Mesendoderm (in vitro differentiated cells): ENCODE data around the gene CHRNA4.
"Not testable (repeated sequence)": the region's sequence is repeated elsewhere in the genome, so short reads cannot be mapped to it uniquely, and the experiment has no call there.

Experiments used
- DNase-seq: peaks from one replicate; pipeline ENCODE4 v3.0.0; 2013
- H2AK5ac ChIP-seq: 2 replicates; pipeline ENCODE4 v1.6.1; 2013; ENCODE audit warnings: low read length, inconsistent platforms
- H2BK120ac ChIP-seq: 2 replicates; pipeline ENCODE4 v1.6.1; 2013; ENCODE audit warnings: low read depth, mild to moderate bottlenecking, low read length, moderate library complexity, mixed read lengths
- H2BK15ac ChIP-seq: replicated peaks from 2 replicates; pipeline ENCODE4 v1.6.1; 2013; ENCODE audit warnings: low read depth, mild to moderate bottlenecking, moderate library complexity
- H2BK5ac ChIP-seq: 2 replicates; pipeline ENCODE4 v1.6.1; 2013; ENCODE audit warnings: low read length, inconsistent platforms
- H3K18ac ChIP-seq: 2 replicates; pipeline ENCODE4 v1.6.1; 2013; ENCODE audit warnings: mild to moderate bottlenecking, low read length, mixed read lengths
- H3K23ac ChIP-seq: one replicate; pipeline ENCODE4 v1.6.1; 2013; ENCODE audit warnings: low read length
- H3K27ac ChIP-seq: 2 replicates; pipeline ENCODE4 v1.5.1; 2013; ENCODE audit warnings: low read depth, mild to moderate bottlenecking, inconsistent platforms, low read length, moderate library complexity
- H3K27me3 ChIP-seq: 2 replicates; pipeline ENCODE4 v1.6.1; 2013; ENCODE audit warnings: low read length, control low read depth, mild to moderate bottlenecking, inconsistent platforms; ENCODE audit not compliant: insufficient read depth, poor library complexity
- H3K36me3 ChIP-seq: 2 replicates; pipeline ENCODE4 v1.6.1; 2013; ENCODE audit warnings: low read length, inconsistent platforms; ENCODE audit not compliant: control insufficient read depth, insufficient read depth
- H3K4ac ChIP-seq: one replicate; pipeline ENCODE4 v1.6.1; 2013; ENCODE audit warnings: low read depth, mild to moderate bottlenecking, low read length, moderate library complexity
- H3K4me1 ChIP-seq: 2 replicates; pipeline ENCODE4 v1.6.1; 2013; ENCODE audit warnings: low read depth, low read length, inconsistent platforms; ENCODE audit not compliant: control insufficient read depth
- H3K4me2 ChIP-seq: 2 replicates; pipeline ENCODE4 v1.6.1; 2013; ENCODE audit warnings: low read length
- H3K4me3 ChIP-seq: 2 replicates; pipeline ENCODE4 v1.5.1; 2013; ENCODE audit warnings: mild to moderate bottlenecking, low read length
- H3K56ac ChIP-seq: one replicate; pipeline ENCODE4 v1.6.1; 2013; ENCODE audit warnings: low read length
- H3K79me1 ChIP-seq: 2 replicates; pipeline ENCODE4 v1.6.1; 2013; ENCODE audit warnings: low read length, inconsistent platforms
- H3K79me2 ChIP-seq: 2 replicates; pipeline ENCODE4 v1.6.1; 2013; ENCODE audit warnings: mild to moderate bottlenecking, low read length; ENCODE audit not compliant: control insufficient read depth, insufficient read depth
- H3K9ac ChIP-seq: 2 replicates; pipeline ENCODE4 v1.6.1; 2013; ENCODE audit warnings: low read length, inconsistent platforms
- H4K5ac ChIP-seq: one replicate; pipeline ENCODE4 v1.6.1; 2013; ENCODE audit warnings: low read length
- H4K8ac ChIP-seq: one replicate; pipeline ENCODE4 v1.6.1; 2013; ENCODE audit warnings: low read depth, mild to moderate bottlenecking, control low read depth, low read length, moderate library complexity
- WGBS: extraction: QIAGEN DNeasy Blood & Tissue Kit; methylation state at CpG from one replicate; pipeline ENCODE4 v1.1.7; 2013; ENCODE audit warnings: low lambda C conversion rate, missing lambda C conversion rate; ENCODE audit not compliant: insufficient coverage; ENCODE audit errors: extremely low coverage; 5-methylcytosine and 5-hydroxymethylcytosine counted together

The CHRNA4 gene

DNA sequence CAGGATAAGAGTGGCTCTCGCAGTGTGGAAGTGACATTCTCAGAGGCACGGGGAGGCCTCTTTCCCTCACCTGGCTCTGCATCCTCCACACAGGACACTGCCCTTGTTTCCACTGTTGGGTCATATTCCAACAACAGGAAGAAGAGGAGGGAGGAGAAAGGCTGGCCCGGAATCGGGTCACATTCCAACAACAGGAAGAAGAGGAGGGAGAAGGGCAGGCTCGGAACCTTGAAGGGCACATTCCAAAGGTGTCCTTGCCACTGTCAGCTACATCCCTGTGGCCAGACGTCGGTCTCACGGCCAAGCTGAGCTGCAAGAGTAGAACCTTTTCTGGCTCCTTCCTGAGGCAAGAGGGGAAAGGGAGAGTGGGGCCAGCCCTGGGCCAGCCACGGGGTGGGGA, 25.4 kb downstream of the CHRNA4 start:
- Histone ChIP-seq H3K79me1 (no peaks in the 10 kb centered on the region), H3K4me3 (no peak overlapping the region), H2BK5ac (no peak overlapping the region), H2BK120ac (no peak overlapping the region), H3K4ac (no peak overlapping the region), H3K18ac (no peak overlapping the region), H4K8ac (no peak overlapping the region), H3K27ac (no peak overlapping the region), H3K4me2 (no peak overlapping the region), H3K56ac (no peak overlapping the region), H2AK5ac (no peak overlapping the region), H3K27me3 (no peaks in the 10 kb centered on the region), H3K9ac (no peak overlapping the region), H3K23ac (no peak overlapping the region), H3K4me1 (no peaks in the 10 kb centered on the region), H3K79me2 (no peaks in the 10 kb centered on the region), H3K36me3 (no peaks in the 10 kb centered on the region), H2BK15ac (no peak overlapping the region), H4K5ac (no peak overlapping the region)
- no CpG with 5 or more reads among the region's 9 CpGs for WGBS
- DNase-seq: no peak

DNA sequence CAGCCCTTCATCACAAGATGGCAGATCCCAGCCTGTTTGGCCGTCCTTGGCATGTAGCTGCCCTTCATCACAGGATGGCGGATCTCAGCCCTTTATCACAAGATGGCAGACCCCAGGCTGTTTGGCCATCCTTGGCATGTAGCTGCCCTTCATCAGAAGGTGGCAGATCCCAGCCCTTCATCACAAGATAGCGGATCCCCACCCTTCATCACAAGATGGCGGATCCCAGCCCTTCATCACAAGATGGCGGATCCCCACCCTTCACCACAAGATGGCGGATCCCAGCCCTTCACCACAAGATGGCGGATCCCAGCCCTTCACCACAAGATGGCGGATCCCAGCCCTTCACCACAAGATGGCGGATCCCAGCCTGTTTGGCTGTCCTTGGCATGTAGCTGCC, 26.1 kb downstream of the CHRNA4 start:
- H3K79me1 ChIP-seq, H2BK120ac ChIP-seq, DNase-seq, H3K79me2 ChIP-seq, H3K4me3 ChIP-seq, H3K4ac ChIP-seq, H3K4me2 ChIP-seq, H4K8ac ChIP-seq, H3K27me3 ChIP-seq, H3K56ac ChIP-seq, H3K23ac ChIP-seq, H4K5ac ChIP-seq, H2AK5ac ChIP-seq, H3K27ac ChIP-seq, H3K9ac ChIP-seq, H2BK15ac ChIP-seq, H3K36me3 ChIP-seq, H2BK5ac ChIP-seq, H3K4me1 ChIP-seq, H3K18ac ChIP-seq: not testable (repeated sequence)
- no CpG with 5 or more reads among the region's 9 CpGs for WGBS

DNA sequence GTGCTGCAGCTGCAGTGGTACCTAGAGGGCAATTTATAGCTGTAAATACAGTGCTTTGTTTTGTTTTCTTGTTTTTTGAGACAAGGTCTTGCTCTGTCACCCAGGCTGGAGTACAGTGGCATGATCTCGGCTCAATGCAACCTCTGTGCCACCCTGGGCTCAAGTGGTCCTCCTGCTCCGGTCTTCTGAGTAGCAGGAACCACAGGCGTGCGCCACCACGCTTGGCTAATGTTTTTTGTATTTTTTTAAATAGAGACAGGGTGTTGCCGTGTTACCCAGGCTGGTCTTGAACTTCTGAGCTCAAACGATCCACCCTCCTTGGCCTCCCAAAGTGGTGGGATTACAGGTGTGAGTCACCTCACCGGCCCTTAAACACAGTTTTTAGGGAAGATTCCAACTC, 26.8 kb downstream of the CHRNA4 start:
- no peak for DNase-seq
- Histone ChIP-seq H3K4me1 (no peaks in the 10 kb centered on the region), H3K4me3 (no peak overlapping the region), H3K4me2 (no peak overlapping the region), H3K4ac (no peak overlapping the region), H3K18ac (no peak overlapping the region), H2BK15ac (no peak overlapping the region), H3K36me3 (no peaks in the 10 kb centered on the region), H4K5ac (no peak overlapping the region), H2BK120ac (no peak overlapping the region), H3K23ac (no peak overlapping the region), H3K79me2 (no peaks in the 10 kb centered on the region), H4K8ac (no peak overlapping the region), H3K27me3 (no peaks in the 10 kb centered on the region), H3K56ac (no peak overlapping the region), H2AK5ac (no peak overlapping the region), H3K9ac (no peak overlapping the region), H2BK5ac (no peak overlapping the region), H3K27ac (no peak overlapping the region), H3K79me1 (no peaks in the 10 kb centered on the region)
- no CpG with 5 or more reads among the region's 8 CpGs for WGBS

DNA sequence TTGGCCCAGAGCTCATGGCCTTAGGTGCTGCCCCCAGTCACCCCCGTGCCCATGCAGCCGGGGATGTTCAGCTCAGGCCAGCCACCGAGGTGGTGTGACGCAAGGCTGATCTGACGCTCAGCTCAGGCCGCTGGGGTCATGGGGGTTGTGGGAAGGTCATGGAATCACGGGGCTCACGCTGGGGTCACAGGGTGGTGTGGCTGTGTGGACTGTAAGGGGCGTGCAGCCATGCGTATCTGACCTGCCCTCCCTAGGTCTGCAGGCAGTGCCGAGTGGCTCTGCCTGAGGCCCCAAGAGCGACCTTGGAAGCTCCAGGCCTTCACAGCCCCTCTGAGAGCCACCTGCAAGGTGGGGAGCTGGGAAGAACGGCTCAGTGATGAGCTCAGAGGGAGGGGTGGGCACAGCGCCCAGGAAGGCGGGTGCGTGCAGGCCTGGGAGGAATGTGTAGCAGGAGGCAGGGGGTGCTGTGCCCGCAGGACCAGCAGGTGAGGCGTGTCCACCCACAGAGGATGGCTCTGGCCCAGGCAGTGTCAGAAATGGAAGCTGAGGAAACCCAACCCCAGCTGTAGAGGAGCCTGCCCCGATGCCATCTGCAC, 27.8 kb downstream of the CHRNA4 start:
- no peak overlapping the region for H2BK15ac ChIP-seq
- no peak overlapping the region for H2BK120ac ChIP-seq
- H3K79me1 ChIP-seq: no peaks in the 10 kb centered on the region
- H3K27ac ChIP-seq: no peak overlapping the region
- H2AK5ac ChIP-seq: no peak overlapping the region
- H3K27me3 ChIP-seq: no peaks in the 10 kb centered on the region
- H3K79me2 ChIP-seq: no peaks in the 10 kb centered on the region
- no peak overlapping the region for H3K56ac ChIP-seq
- no peak overlapping the region for H3K4me2 ChIP-seq
- H3K23ac ChIP-seq: no peak overlapping the region
- H3K4ac ChIP-seq: no peak overlapping the region
- WGBS: no CpG with 5 or more reads among the region's 19 CpGs
- no peak for DNase-seq
- H4K8ac ChIP-seq: no peak overlapping the region
- H4K5ac ChIP-seq: no peak overlapping the region
- no peaks in the 10 kb centered on the region for H3K4me1 ChIP-seq
- no peak overlapping the region for H3K9ac ChIP-seq
- H2BK5ac ChIP-seq: no peak overlapping the region
- no peak overlapping the region for H3K18ac ChIP-seq
- H3K36me3 ChIP-seq: no peaks in the 10 kb centered on the region
- H3K4me3 ChIP-seq: no peak overlapping the region

DNA sequence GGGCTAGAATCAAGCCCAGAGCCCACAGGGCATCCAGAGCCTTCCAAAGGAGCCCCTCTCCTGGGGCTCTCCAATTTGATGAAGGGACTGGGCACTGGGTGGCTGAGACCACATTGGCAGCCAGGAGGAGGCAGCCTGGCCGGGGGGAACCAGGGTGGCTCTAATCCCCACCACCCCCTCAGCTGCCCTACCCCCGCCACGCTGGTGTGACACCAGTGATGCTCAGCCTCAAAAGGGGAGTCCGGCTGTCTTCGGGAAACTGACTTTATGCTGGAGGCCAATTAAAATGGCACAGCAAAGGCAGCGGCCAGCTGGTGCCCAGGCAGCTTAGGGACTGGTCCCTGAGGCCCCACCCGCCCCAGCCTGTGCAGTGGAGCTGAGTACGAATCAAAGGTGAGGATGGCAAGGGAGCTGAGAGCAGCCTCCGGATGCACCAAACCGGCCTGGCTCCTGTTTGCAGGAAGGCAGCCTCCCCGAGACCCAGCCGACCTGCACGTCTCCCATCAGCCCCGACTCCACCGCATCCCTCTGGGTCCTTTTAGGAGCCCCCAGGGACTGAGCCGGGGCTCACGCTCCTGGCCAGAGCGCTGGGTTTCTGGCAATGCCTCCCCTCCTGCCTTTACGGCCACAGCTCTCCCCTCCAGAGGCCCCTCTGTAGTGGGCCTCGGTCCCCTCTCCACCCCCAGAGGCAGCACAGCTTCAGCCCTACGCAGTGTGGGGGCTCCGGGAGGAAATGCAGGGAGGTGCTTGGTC, 28.5 kb downstream of the CHRNA4 start:
- no peak overlapping the region for H2BK15ac ChIP-seq
- H3K4me2 ChIP-seq: no peak overlapping the region
- no peak overlapping the region for H3K18ac ChIP-seq
- no CpG with 5 or more reads among the region's 22 CpGs for WGBS
- no peaks in the 10 kb centered on the region for H3K79me1 ChIP-seq
- H3K56ac ChIP-seq: no peak overlapping the region
- no peak overlapping the region for H2AK5ac ChIP-seq
- H3K36me3 ChIP-seq: no peaks in the 10 kb centered on the region
- DNase-seq: no peak
- H3K27me3 ChIP-seq: no peaks in the 10 kb centered on the region
- H3K4me3 ChIP-seq: no peak overlapping the region
- no peak overlapping the region for H2BK120ac ChIP-seq
- no peaks in the 10 kb centered on the region for H3K79me2 ChIP-seq
- H3K9ac ChIP-seq: no peak overlapping the region
- no peak overlapping the region for H4K5ac ChIP-seq
- H2BK5ac ChIP-seq: no peak overlapping the region
- H3K4ac ChIP-seq: no peak overlapping the region
- H3K23ac ChIP-seq: no peak overlapping the region
- H3K4me1 ChIP-seq: no peaks in the 10 kb centered on the region
- no peak overlapping the region for H3K27ac ChIP-seq
- H4K8ac ChIP-seq: no peak overlapping the region
